HCT116 (cell line): Measurements from ENCODE around the gene KMO.

ENCODE experiments used
- EZH2phosphoT487 ChIP-seq: fragments of 200-600 bp; IDR thresholded peaks from 2 replicates; pipeline ENCODE4 v1.6.1; 2018; ENCODE audit warnings: antibody characterized with exemption, borderline replicate concordance
- POLR2A ChIP-seq: IDR thresholded peaks from 2 replicates; pipeline ENCODE4 v1.7.0; 2011; ENCODE audit warnings: borderline replicate concordance; ENCODE audit not compliant: insufficient read depth, insufficient read length; ENCODE audit errors: extremely low read depth
- RAD21 ChIP-seq: IDR thresholded peaks from 2 replicates; pipeline ENCODE4 v1.6.1; 2012; ENCODE audit warnings: low read depth, mild to moderate bottlenecking
- SIN3A ChIP-seq: IDR thresholded peaks from 2 replicates; pipeline ENCODE4 v1.6.1; 2012; ENCODE audit warnings: low read depth
- SP1 ChIP-seq: IDR thresholded peaks from 2 replicates; pipeline ENCODE4 v1.6.1; 2012; ENCODE audit warnings: low read depth
- SRF ChIP-seq: IDR thresholded peaks from 2 replicates; pipeline ENCODE4 v1.6.1; 2012; ENCODE audit warnings: low read depth
- TCF7L2 ChIP-seq: IDR thresholded peaks from 2 replicates; pipeline ENCODE4 v1.7.0; 2011; ENCODE audit warnings: borderline replicate concordance, inconsistent platforms; ENCODE audit not compliant: insufficient read depth, insufficient read length; ENCODE audit errors: extremely low read depth
- YY1 ChIP-seq: IDR thresholded peaks from 2 replicates; pipeline ENCODE4 v1.6.1; 2011; ENCODE audit warnings: low read length, low read depth, moderate library complexity, mild to moderate bottlenecking; ENCODE audit not compliant: insufficient replicate concordance; ENCODE audit errors: extremely low read depth
- ZNF274 ChIP-seq: fragments of 200-500 bp; sonication (Bioruptor generic); IDR thresholded peaks from 2 replicates; pipeline ENCODE4 v1.6.1; 2014; ENCODE audit warnings: mild to moderate bottlenecking, low read depth, low read length, inconsistent platforms
- TF ChIP-seq, protein P1 (sequence below), 3 experiments: fragments of 200-600 bp in 1 of 3; sonication (generic) in 1 of 3; IDR thresholded peaks in 2 of 3; conservative IDR thresholded peaks in 1 of 3; 2 replicates each; pipeline ENCODE4 v1.5.1; 2012 to 2017; ENCODE audit warnings: low read depth in 2 of 3, low read length in 2 of 3, antibody characterized with exemption in 1 of 3, borderline replicate concordance in 1 of 3, control low read depth in 1 of 3, mild to moderate bottlenecking in 1 of 3, mixed read lengths in 1 of 3, mixed run types in 1 of 3, moderate library complexity in 1 of 3; ENCODE audit not compliant: insufficient read depth in 1 of 3
- TF ChIP-seq, protein P2 (sequence below): IDR thresholded peaks from 2 replicates; pipeline ENCODE4 v1.6.1; 2011; ENCODE audit warnings: mild to moderate bottlenecking, low read length, moderate library complexity; ENCODE audit not compliant: insufficient replicate concordance; ENCODE audit errors: extremely low read depth

DNA sequence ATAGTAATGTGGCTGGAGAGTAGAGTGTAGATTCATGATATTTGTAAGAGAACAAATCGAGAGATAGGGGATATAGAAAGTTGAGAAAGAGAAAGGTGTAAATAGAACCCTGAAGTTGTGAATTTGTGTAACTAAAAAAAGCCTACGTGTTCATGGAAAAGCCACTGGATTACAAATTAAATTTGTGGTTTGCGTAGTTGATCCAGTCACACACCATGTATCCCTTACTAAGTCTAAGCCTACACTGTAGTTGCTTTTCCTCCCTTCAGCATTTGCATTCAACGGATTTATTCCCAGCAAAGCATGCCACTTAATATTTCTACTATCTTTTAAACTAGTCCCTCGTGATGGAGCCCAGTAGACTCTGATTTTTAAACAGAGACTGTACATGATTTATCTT lies 24.9 kb downstream of the KMO start:
- TF ChIP-seq, protein P1, sequence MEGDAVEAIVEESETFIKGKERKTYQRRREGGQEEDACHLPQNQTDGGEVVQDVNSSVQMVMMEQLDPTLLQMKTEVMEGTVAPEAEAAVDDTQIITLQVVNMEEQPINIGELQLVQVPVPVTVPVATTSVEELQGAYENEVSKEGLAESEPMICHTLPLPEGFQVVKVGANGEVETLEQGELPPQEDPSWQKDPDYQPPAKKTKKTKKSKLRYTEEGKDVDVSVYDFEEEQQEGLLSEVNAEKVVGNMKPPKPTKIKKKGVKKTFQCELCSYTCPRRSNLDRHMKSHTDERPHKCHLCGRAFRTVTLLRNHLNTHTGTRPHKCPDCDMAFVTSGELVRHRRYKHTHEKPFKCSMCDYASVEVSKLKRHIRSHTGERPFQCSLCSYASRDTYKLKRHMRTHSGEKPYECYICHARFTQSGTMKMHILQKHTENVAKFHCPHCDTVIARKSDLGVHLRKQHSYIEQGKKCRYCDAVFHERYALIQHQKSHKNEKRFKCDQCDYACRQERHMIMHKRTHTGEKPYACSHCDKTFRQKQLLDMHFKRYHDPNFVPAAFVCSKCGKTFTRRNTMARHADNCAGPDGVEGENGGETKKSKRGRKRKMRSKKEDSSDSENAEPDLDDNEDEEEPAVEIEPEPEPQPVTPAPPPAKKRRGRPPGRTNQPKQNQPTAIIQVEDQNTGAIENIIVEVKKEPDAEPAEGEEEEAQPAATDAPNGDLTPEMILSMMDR (IDR thresholded peaks at IDR 0.05 in 2 of 3, conservative IDR thresholded peaks at IDR 0.05 in 1 of 3; ENCODE audit: borderline replicate concordance in 1 of 3, insufficient read depth in 1 of 3, low read depth in 2 of 3, low read length in 2 of 3), result no peak
- TF ChIP-seq YY1 (no peak), SP1 (no peak), SRF (no peak), RAD21 (no peak), POLR2A (no peak), EZH2phosphoT487 (no peak), TCF7L2 (no peak), SIN3A (no peak), ZNF274 (no peak)
- TF ChIP-seq, protein P2, sequence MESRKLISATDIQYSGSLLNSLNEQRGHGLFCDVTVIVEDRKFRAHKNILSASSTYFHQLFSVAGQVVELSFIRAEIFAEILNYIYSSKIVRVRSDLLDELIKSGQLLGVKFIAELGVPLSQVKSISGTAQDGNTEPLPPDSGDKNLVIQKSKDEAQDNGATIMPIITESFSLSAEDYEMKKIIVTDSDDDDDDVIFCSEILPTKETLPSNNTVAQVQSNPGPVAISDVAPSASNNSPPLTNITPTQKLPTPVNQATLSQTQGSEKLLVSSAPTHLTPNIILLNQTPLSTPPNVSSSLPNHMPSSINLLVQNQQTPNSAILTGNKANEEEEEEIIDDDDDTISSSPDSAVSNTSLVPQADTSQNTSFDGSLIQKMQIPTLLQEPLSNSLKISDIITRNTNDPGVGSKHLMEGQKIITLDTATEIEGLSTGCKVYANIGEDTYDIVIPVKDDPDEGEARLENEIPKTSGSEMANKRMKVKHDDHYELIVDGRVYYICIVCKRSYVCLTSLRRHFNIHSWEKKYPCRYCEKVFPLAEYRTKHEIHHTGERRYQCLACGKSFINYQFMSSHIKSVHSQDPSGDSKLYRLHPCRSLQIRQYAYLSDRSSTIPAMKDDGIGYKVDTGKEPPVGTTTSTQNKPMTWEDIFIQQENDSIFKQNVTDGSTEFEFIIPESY, result no peak
